ENCODE data around the gene SPAG8.

GRCh38 chr9:35795695-35796094, 16.4 kb downstream of the SPAG8 start:
- TF ChIP-seq CREM (IDR thresholded peaks at IDR 0.05; ENCODE audit: low read depth) (no peak), POLR2AphosphoS5 (IDR thresholded peaks at IDR 0.05; ENCODE audit: low read length) (no peak), FOXK2 (IDR thresholded peaks at IDR 0.05) (no peak), E4F1 (IDR thresholded peaks at IDR 0.05; ENCODE audit: borderline replicate concordance, partially characterized antibody) (no peak), IKZF1 (conservative IDR thresholded peaks at IDR 0.05) (no peak), MEF2A (IDR thresholded peaks at IDR 0.05; ENCODE audit: insufficient read depth, low read depth, low read length) (no peak), JUND (IDR thresholded peaks at IDR 0.05; ENCODE audit: low read depth, low read length) (no peak), KDM1A (IDR thresholded peaks at IDR 0.05; ENCODE audit: borderline replicate concordance) (no peak), CTCF (IDR thresholded peaks at IDR 0.05 in 2 of 3, conservative IDR thresholded peaks at IDR 0.05 in 1 of 3; ENCODE audit: control insufficient read depth in 2 of 3, extremely low read depth in 1 of 3, insufficient read depth in 1 of 3, low read depth in 3 of 3, low read length in 3 of 3) (no peak), NRF1 (conservative IDR thresholded peaks at IDR 0.05; ENCODE audit: low read depth, low read length) (no peak), TCF12 (IDR thresholded peaks at IDR 0.05; ENCODE audit: low read depth, low read length) (no peak), SRF (IDR thresholded peaks at IDR 0.05; ENCODE audit: low read depth in 2 of 2, low read length in 2 of 2) (no peak), CHD1 (IDR thresholded peaks at IDR 0.05; ENCODE audit: low read depth, low read length) (no peak), CHD2 (IDR thresholded peaks at IDR 0.05; ENCODE audit: borderline replicate concordance, low read depth, low read length) (no peak)

All from GM12878 (cell line).